Upper lobe of left lung (tissue), 4 donors: ENCODE data around the gene LYSMD2.

ENCODE experiments used
- CTCF ChIP-seq, 6 experiments: fragments of 450-650 bp in 4 of 6; fragments of 200-600 bp in 2 of 6; sonication (generic) in 2 of 6; IDR thresholded peaks; one replicate each; pipeline ENCODE4 v1.5.1; 2016 to 2019; ENCODE audit warnings: antibody characterized with exemption in 6 of 6
- EP300 ChIP-seq, 4 donors: sonication (generic); formaldehyde crosslinking; IDR thresholded peaks; one replicate each; pipeline ENCODE4 v1.5.1; 2017; ENCODE audit warnings: antibody characterized with exemption in 4 of 4, control low read depth in 2 of 4
- POLR2A ChIP-seq, 4 donors: fragments of 450-650 bp; IDR thresholded peaks; one replicate each; pipeline ENCODE4 v1.5.1; 2016 to 2017; ENCODE audit warnings: antibody characterized with exemption in 4 of 4, mild to moderate bottlenecking in 2 of 4
- POLR2AphosphoS5 ChIP-seq, 2 donors: sonication (generic); formaldehyde crosslinking; IDR thresholded peaks; one replicate each; pipeline ENCODE4 v1.5.1; 2017; ENCODE audit warnings: antibody characterized with exemption in 2 of 2

- no peak for TF ChIP-seq POLR2A (IDR thresholded peaks at IDR 0.05)
- TF ChIP-seq CTCF (IDR thresholded peaks at IDR 0.05) = no peak
- no peak for TF ChIP-seq EP300 (IDR thresholded peaks at IDR 0.05)
- TF ChIP-seq POLR2AphosphoS5 (IDR thresholded peaks at IDR 0.05) = no peak
Observed at GRCh38 chr15:51718219-51718618, 19.2 kb downstream of the LYSMD2 start.
